ENCODE data around the gene PDE6D. TPM values are rescaled to one million over a fixed set of nuclear protein-coding genes. Genes with fewer than 3 reads are reported as not detected.

PDE6D gene
- total and polyA plus RNA-seq, 2 of the 4 experiments (the other 2 are of a cell fraction) = 13.8 to 24.7 TPM

GRCh38 chr2:231786177-231786916 is 5.3 kb upstream of the PDE6D start, which contains the start of gene COPS7B:
Gene COPS7B, plus strand, starts transcription at chr2:231786445. Its CDS starts 2,126 bp downstream, at chr2:231788571.
- peaks cover 9% of the 10 kb centered on the region; the same call in 1 of the 2 replicates for H4K20me1 ChIP-seq (ENCODE audit: insufficient read depth, low read length)
- TF ChIP-seq MAZ (IDR thresholded peaks at IDR 0.05; ENCODE audit: borderline replicate concordance, low read depth, low read length) = peak; percentile 80
- TF ChIP-seq SMC3 (IDR thresholded peaks at IDR 0.05; ENCODE audit: low read depth, low read length) = peak; percentile 25
- no peak for TF ChIP-seq USF2 (IDR thresholded peaks at IDR 0.05; ENCODE audit: low read depth, low read length)
- no peak for TF ChIP-seq ELK1 (IDR thresholded peaks at IDR 0.05; ENCODE audit: borderline replicate concordance, low read depth, low read length)
- peak; percentile 87 for TF ChIP-seq MXI1 (IDR thresholded peaks at IDR 0.05; ENCODE audit: borderline replicate concordance, low read depth, low read length)
- 0 out of 2 replicates have a peak, but pooled peaks have one; percentile 23 for TF ChIP-seq FOS (IDR thresholded peaks at IDR 0.05; ENCODE audit: low read depth, low read length)
- TF ChIP-seq BHLHE40 (IDR thresholded peaks at IDR 0.05; ENCODE audit: low read depth, low read length) = peak; percentile 97
- peak; percentile 54 for TF ChIP-seq CTCF (conservative IDR thresholded peaks at IDR 0.05; ENCODE audit: low read depth, low read length)
- TF ChIP-seq RFX5 (IDR thresholded peaks at IDR 0.05; ENCODE audit: low read depth, low read length) = no peak
- peak; percentile 34 for TF ChIP-seq RAD21 (IDR thresholded peaks at IDR 0.05; ENCODE audit: low read length)
- peak within 1 kb of the TSS; percentile 0; the same call in 1 of the 2 replicates for H3K56ac ChIP-seq (ENCODE audit: extremely low read depth, insufficient read depth, low read length)
- ChIA-PET CTCF (interaction anchor here (0.7 kb wide), 1 partner anchor 71 kb away, joined by 3 read pairs; no protein-coding TSS in a partner anchor), POLR2A (ENCODE audit: unreplicated experiment) (no interaction called here)
- peak within 1 kb of the TSS; percentile 75 for H2AK9ac ChIP-seq (replicated peaks; ENCODE audit: low read depth, low read length, poor library complexity)
- DNase-seq (peak; percentile 72), ATAC-seq (ENCODE audit: low read depth) (peak; percentile 86)
- peak within 1 kb of the TSS; percentile 69 for H4K91ac ChIP-seq (ENCODE audit: insufficient read depth, low read depth, low read length)
- peak within 1 kb of the TSS; percentile 63 for H3K18ac ChIP-seq (ENCODE audit: low read depth, low read length)
- H2BK20ac ChIP-seq (ENCODE audit: low read depth, low read length) = no peak within 1 kb of the TSS
- H2BK120ac ChIP-seq (ENCODE audit: low read depth, low read length) = no peak within 1 kb of the TSS
- H2BK15ac ChIP-seq (ENCODE audit: low read depth, low read length) = peak within 1 kb of the TSS; percentile 48; the same call in 1 of the 3 replicates
- H3K36me3 ChIP-seq (ENCODE audit: control insufficient read depth, insufficient read depth, low read length) = peaks cover 8% of the 10 kb centered on the region
- peak within 1 kb of the TSS; percentile 51 for H2BK5ac ChIP-seq (ENCODE audit: low read depth, low read length, poor library complexity, severe bottlenecking)
- no peaks in the 10 kb centered on the region for H3K9me3 ChIP-seq (ENCODE audit: control insufficient read depth, insufficient read depth, low read length)
- no peak within 1 kb of the TSS; the same call in 1 of the 2 replicates for H3K14ac ChIP-seq (replicated peaks; ENCODE audit: low read depth, low read length)
- no peaks in the 10 kb centered on the region for H3K9me1 ChIP-seq (ENCODE audit: insufficient read depth, low read length)
- peak within 1 kb of the TSS; percentile 99 for H3K4me2 ChIP-seq (ENCODE audit: low read depth, low read length)
- H3K23ac ChIP-seq (ENCODE audit: low read depth, low read length) = peak within 1 kb of the TSS; percentile 80; the same call in 1 of the 2 replicates
- dilution Hi-C loops (cut with HindIII; ENCODE audit: low sequenced_read_pairs, unreplicated experiment) (no loop called here), in situ Hi-C loops (cut with MboI; ENCODE audit: low sequenced_read_pairs) (no loop called here), intact Hi-C loops (cut with micrococcal nuclease) (loop anchor here (1.0 to 10.0 kb wide), 3 partner anchors 76 to 172 kb away; no protein-coding TSS in a partner anchor)
- peak within 1 kb of the TSS; percentile 80 for H3K27ac ChIP-seq (ENCODE audit: insufficient read depth, low read length)
- H3K79me1 ChIP-seq (ENCODE audit: low read depth in 1 of 2, low read length in 2 of 2) = peaks cover 27 to 58% of the 10 kb centered on the region in 2 experiments
- H4K8ac ChIP-seq (ENCODE audit: low read depth in 2 of 2, low read length in 2 of 2) = peak within 1 kb of the TSS; percentile 98 to 100
- no TSS peak for BruUV-seq (replicated peaks)
- H3K4me1 ChIP-seq (ENCODE audit: control insufficient read depth, insufficient read depth, low read length) = peaks cover 6% of the 10 kb centered on the region
- peak within 1 kb of the TSS; percentile 53 for H3K4ac ChIP-seq (ENCODE audit: low read depth, low read length)
- 0 out of 2 replicates have a peak within 1 kb of the TSS, but pooled peaks have one; percentile 22 for H2AK5ac ChIP-seq (ENCODE audit: low read depth, low read length)
- WGBS, 2 experiments (ENCODE audit: extremely low coverage in 2 of 2, insufficient read length in 1 of 2) = 1% methylated on average over 22 of the region's 69 CpGs; no CpG with 5 or more reads in 1 of the 2 experiments
- H2AFZ ChIP-seq (replicated peaks; ENCODE audit: low read length, poor library complexity) = peak within 1 kb of the TSS; percentile 97
- no peaks in the 10 kb centered on the region for H3K27me3 ChIP-seq (ENCODE audit: control insufficient read depth, insufficient read depth, low read length)
- peak within 1 kb of the TSS; percentile 100 for H4K5ac ChIP-seq (ENCODE audit: low read depth, low read length)
- peak within 1 kb of the TSS; percentile 88 for H3K4me3 ChIP-seq (ENCODE audit: insufficient read depth, low read depth, low read length)
- H3K9ac ChIP-seq (ENCODE audit: low read depth, low read length) = peak within 1 kb of the TSS; percentile 83

Measured in IMR-90 (cell line).